Body of pancreas (tissue), 4 donors: ENCODE measurements around the gene PCDHGB1. TPM values are rescaled to one million over a fixed set of nuclear protein-coding genes. Genes with fewer than 3 reads are reported as not detected.
"Not testable (repeated sequence)": the region's sequence is repeated elsewhere in the genome, so short reads cannot be mapped to it uniquely, and the experiment has no call there.

Experiments used
- ATAC-seq: fragments of 150-250 bp; one replicate; pipeline ENCODE4 v1.9.1; 2016
- DNase-seq, 4 donors: peaks; one replicate each; pipeline ENCODE4 v3.0.0-alpha.2; 2019
- H3K27ac ChIP-seq, 4 donors: fragments of 200-600 bp; sonication (generic); 1 replicate in 3 of 4; 2 replicates in 1 of 4; pipeline versions ENCODE4 v1.5.1 to v1.6.1; 2016 to 2019; ENCODE audit warnings: mild to moderate bottlenecking in 1 of 4, mixed read lengths in 1 of 4, moderate library complexity in 1 of 4
- H3K27me3 ChIP-seq, 2 donors: fragments of 200-600 bp; sonication (generic); one replicate each; pipeline ENCODE4 v1.6.0; 2016; ENCODE audit warnings: mild to moderate bottlenecking in 1 of 2
- H3K36me3 ChIP-seq, 2 donors: fragments of 200-600 bp; sonication (generic); replicated peaks in 1 of 2; 2 replicates each; pipeline ENCODE4 v1.5.1; 2016; ENCODE audit warnings: low read depth in 2 of 2; ENCODE audit not compliant: insufficient read depth in 1 of 2
- H3K4me1 ChIP-seq: fragments of 200-600 bp; sonication (generic); one replicate; pipeline ENCODE4 v1.6.0; 2016
- H3K4me3 ChIP-seq, 2 donors: fragments of 200-600 bp; sonication (generic); 1 replicate in 1 of 2; 2 replicates in 1 of 2; pipeline ENCODE4 v1.5.1; 2016 to 2019
- H3K9me3 ChIP-seq, 3 donors: fragments of 200-600 bp; sonication (generic); 1 replicate in 2 of 3; 2 replicates in 1 of 3; pipeline ENCODE4 v1.5.1; 2016
- CTCF ChIP-seq, 7 experiments: fragments of 450-650 bp in 4 of 7; fragments of 200-600 bp in 3 of 7; sonication (generic) in 3 of 7; IDR thresholded peaks; one replicate each; pipeline ENCODE4 v1.5.1; 2016 to 2019; ENCODE audit warnings: antibody characterized with exemption in 7 of 7
- POLR2A ChIP-seq, 3 donors: fragments of 450-650 bp; IDR thresholded peaks; one replicate each; pipeline ENCODE4 v1.6.1; 2016; ENCODE audit warnings: antibody characterized with exemption in 3 of 3, mild to moderate bottlenecking in 2 of 3
- WGBS, 2 donors: methylation state at CpG; one replicate each; pipeline ENCODE4 v1.1.5; 2017; 5-methylcytosine and 5-hydroxymethylcytosine counted together
- intact Hi-C: fragments of 100-400 bp; cut with DNase I; formaldehyde crosslinking; loops from one replicate; pipeline ENCODE4 v1.15.1; 2023
- total RNA-seq, 2 donors: library from RNA; depleted of rRNA; stranded (reverse); fragments of >200 nt; gene quantifications; one replicate each; pipeline ENCODE4 v1.1.0, GENCODE V29; 2016

The PCDHGB1 gene
- total RNA-seq, 2 donors from 2014 or later: 3.9 to 6.9 TPM

DNA sequence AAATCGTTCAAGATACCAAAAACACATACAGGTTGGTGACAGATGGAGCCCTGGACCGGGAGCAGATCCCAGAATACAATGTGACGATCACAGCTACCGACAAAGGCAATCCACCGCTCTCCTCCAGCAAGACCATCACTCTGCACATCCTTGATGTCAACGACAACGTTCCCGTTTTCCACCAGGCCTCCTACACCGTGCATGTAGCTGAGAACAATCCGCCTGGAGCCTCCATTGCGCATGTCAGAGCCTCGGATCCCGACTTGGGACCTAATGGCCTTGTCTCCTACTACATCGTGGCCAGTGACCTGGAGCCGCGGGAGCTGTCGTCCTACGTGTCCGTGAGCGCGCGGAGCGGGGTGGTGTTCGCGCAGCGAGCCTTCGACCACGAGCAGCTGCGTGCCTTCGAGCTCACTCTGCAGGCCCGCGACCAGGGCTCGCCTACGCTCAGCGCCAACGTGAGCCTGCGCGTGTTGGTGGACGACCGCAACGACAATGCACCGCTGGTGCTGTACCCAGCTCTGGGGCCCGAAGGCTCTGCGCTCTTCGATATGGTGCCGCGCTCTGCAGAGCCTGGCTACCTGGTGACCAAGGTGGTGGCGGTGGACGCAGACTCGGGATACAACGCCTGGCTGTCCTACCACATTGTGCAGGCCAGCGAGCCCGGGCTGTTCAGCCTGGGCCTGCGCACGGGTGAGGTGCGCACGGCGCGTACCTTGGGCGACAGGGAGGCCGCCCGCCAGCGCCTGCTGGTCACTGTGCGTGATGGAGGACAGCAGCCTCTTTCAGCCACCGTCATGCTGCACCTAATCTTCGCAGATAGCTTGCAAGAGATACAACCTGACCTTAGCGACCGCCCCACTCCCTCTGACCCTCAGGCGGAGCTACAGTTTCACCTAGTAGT, 21.9 kb downstream of the PCDHGB1 start:
- peaks cover 0 to 70% (median 15%) of the 10 kb centered on the region in 3 donors for H3K9me3 ChIP-seq
- ATAC-seq (no peak), DNase-seq (no peak)
- 19 to 30% methylated on average over 28 to 68 of the region's 69 CpGs for WGBS, 2 donors
- no peaks in the 10 kb centered on the region for H3K27me3 ChIP-seq
- no peaks in the 10 kb centered on the region for H3K36me3 ChIP-seq
- TF ChIP-seq CTCF (IDR thresholded peaks at IDR 0.05) (no peak), POLR2A (IDR thresholded peaks at IDR 0.05) (no peak)
- no peak overlapping the region for H3K4me3 ChIP-seq
- intact Hi-C loops: no loop called here
- no peak overlapping the region for H3K27ac ChIP-seq
- no peaks in the 10 kb centered on the region for H3K4me1 ChIP-seq

DNA sequence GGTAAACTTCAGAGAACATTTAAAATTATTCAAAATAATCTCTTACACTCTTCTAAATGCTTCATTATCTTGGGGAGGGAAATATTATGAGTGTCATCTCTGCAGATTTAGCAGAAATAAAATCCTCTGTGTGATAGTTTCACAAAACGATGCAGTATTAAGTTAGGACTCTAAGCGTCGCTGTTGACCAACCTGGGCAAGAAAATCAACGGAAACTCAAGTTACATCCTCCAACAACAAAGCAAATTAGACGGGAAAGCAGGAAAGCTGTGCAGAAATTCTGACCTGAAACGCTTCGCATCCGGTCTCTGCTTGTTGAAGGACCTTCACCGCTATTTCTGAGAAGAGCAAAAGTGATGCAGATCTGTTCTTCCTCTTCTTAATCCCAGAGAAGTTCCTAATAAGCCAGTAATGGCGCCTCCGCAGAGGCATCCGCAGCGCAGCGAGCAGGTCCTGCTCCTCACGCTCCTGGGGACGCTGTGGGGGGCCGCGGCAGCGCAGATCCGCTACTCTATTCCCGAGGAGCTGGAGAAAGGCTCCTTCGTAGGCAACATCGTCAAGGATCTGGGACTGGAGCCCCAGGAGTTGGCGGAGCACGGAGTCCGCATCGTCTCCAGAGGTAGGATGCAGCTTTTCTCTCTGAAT, 23.9 kb downstream of the PCDHGB1 start, which contains the start of gene PCDHGA6:
Gene PCDHGA6 (plus strand): TSS at position 219 of the 645 bp plus-strand sequence. CDS start 193 bp downstream, at position 412.
- intact Hi-C loops: no loop called here
- Histone ChIP-seq H3K27ac (no peak within 1 kb of the TSS), H3K36me3 (no peaks in the 10 kb centered on the region), H3K9me3 (peaks cover 0 to 81% (median 15%) of the 10 kb centered on the region in 3 donors), H3K27me3 (no peaks in the 10 kb centered on the region), H3K4me1 (no peaks in the 10 kb centered on the region), H3K4me3 (no peak within 1 kb of the TSS)
- TF ChIP-seq POLR2A (IDR thresholded peaks at IDR 0.05) (no peak), CTCF (IDR thresholded peaks at IDR 0.05) (peak in 4 of 7 experiments; percentile 19 to 36 (median 29))
- no peak for ATAC-seq
- 12 to 27% methylated on average over 17 to 27 of the region's 27 CpGs for WGBS, 2 donors
- no peak for DNase-seq

- Histone ChIP-seq H3K27ac (no peak overlapping the region), H3K36me3 (no peaks in the 10 kb centered on the region), H3K4me3 (no peak overlapping the region), H3K27me3 (no peaks in the 10 kb centered on the region), H3K9me3 (peaks cover 0 to 78% (median 15%) of the 10 kb centered on the region in 3 donors), H3K4me1 (no peaks in the 10 kb centered on the region)
- ATAC-seq (no peak), DNase-seq (no peak)
- TF ChIP-seq POLR2A (IDR thresholded peaks at IDR 0.05) (no peak), CTCF (IDR thresholded peaks at IDR 0.05) (no peak)
- intact Hi-C loops: no loop called here
- 49 to 66% methylated on average over 14 of the region's 14 CpGs for WGBS, 2 donors
Observed at GRCh38 chr5:141374627-141375026, 24.7 kb downstream of the PCDHGB1 start.

- H3K27me3 ChIP-seq, H3K27ac ChIP-seq: not testable (repeated sequence)
Observed at GRCh38 chr5:141375444-141376155, 25.7 kb downstream of the PCDHGB1 start.

More at GRCh38 chr5:141375444-141376155, 25.7 kb downstream of the PCDHGB1 start:
- H3K4me3 ChIP-seq, H3K36me3 ChIP-seq, intact Hi-C loops, DNase-seq, H3K4me1 ChIP-seq, ATAC-seq: not testable (repeated sequence)
- H3K9me3 ChIP-seq: peaks cover 0 to 68% (median 11%) of the 10 kb centered on the region in 3 donors
- 38 to 39% methylated on average over 11 to 44 of the region's 48 CpGs for WGBS, 2 donors
